ENCODE results near the gene FZD8.

The FZD8 gene

DNA sequence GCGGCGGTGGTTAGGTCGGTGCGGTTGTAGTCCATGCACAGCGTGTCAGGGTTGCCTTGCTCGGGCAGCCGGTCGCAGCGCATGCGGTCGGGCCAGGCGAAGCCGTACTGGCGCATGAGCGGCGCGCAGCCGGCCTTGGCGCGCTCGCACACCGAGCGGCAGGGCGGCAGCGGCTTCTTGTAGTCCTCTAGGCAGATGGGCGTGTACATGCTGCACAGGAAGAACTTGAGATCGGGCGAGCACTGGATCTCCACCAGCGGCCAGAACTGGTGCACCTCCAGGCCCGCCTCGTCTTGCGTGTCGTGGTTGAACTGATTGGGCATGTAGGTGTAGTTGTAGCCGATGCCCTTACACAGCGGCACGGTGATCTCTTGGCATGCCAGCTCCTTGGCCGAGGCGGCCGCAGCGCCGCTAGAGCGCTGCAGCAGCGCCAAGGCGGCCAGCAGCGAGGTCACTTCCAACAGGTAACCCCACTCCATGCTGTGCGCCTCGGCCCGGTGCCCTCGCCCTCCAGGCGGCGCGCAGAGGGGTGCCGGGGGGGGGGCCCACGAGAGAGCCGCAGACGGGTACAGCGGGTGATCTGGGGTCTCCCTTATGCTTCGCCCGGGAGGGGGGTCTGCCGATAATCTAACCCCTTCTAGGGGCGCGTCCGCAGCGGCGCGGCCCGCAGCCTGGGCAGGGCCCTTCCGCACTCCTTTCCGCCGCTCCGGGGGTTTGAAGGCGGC, 983 bp downstream of the FZD8 start:
- no peak for DNase-seq

GRCh38 chr10:35640474-35640873, 1.6 kb downstream of the FZD8 start:
- no peak for DNase-seq

DNA sequence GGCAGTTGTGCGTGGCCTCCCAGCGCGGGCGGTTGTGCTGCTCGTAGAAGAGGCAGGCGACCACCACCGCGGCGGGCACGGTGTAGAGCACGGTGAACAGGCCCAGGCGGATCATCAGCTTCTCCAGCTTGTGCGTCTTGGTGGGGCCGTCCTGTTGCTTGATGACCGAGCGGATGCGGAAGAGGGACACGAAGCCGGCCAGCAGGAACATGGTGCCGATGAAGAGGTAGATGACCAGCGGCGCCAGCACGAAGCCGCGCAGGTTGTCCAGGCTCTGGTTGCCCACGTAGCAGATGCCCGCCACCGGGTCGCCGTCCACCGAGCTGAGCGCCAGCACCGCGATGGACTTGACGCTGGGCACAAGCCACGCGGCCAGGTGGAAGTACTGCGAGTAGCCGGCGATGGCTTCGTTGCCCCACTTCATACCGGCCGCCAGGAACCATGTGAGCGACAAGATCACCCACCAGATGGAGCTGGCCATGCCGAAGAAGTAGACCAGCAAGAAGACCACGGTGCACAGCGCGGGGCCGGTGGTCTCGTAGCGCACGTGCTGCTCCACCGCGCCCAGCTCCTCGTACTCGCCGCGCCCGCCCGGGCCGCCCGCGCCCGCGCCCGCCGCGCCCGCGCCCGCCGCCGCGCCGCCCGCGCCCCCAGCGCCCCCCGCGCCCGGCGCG, 2.2 kb downstream of the FZD8 start:
- DNase-seq, result no peak

GRCh38 chr10:35639021-35639727, 2.9 kb downstream of the FZD8 start:
- DNase-seq, result no peak

DNA sequence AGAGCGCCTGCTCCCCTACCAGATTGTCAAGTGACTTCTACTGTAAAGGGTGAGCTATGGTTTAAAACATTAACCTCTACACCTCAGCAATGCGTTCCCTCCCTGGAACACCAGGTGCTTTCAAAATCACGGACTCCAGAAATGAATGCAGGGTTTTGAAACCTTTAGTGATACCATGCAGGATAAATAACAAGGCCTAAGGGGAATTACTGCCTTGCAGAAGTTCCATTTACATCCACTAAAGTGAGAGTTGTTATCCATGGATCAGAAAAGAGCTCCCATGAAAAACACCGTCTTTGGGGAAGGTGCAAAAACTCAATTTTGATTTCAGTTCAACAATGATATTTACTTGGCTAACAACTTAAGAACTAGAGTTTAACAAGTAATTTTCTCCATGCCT, 4.0 kb downstream of the FZD8 start:
- no peak for DNase-seq

- no peak for DNase-seq
Measured at GRCh38 chr10:35637462-35637861, 4.6 kb downstream of the FZD8 start.

DNA sequence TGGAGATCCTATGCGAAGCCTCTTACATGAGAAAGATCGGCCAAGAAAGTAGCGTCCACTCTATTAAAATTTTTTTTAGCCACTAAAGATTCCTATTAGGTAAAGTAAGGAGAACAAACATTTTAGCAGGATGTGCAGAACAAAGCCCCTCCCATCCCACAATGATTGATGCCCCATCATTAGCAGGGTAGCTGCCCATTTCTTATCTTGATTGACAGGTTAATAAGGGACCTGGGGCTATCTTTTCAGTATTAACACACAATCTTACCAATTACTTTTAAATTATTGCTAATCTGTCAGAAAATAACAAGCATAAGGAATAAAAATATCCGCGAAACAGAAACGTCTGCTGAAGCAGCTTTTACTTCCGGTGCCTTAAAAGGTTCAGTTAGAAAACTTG, 5.1 kb downstream of the FZD8 start:
- DNase-seq, result no peak

DNA sequence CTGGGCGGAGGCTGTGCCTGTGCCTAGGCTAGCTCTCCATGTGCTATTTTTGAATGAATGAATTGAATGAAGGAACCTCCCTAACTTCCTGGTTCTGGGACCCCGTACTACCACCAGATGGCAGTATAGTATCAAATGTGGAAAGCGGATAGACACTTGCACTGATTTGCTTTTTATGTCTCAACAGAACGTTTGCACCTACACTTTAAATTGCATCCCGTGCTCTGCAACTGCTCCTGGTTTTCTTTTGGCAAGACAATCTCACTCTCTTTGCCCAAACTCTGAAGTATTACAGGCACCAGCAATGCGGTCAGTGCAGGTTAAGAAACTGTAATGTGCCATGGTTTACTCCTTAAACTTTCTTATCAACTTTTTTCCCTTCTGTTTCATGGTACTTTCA, 6.5 kb downstream of the FZD8 start:
- DNase-seq, result peak; percentile 39

- DNase-seq, result peak; percentile 23
Measured at GRCh38 chr10:35633006-35633980, 8.8 kb downstream of the FZD8 start.

GRCh38 chr10:35632027-35632426, 10.1 kb downstream of the FZD8 start:
- no peak for DNase-seq

GRCh38 chr10:35631404-35631803, 10.7 kb downstream of the FZD8 start:
- no peak for DNase-seq

GRCh38 chr10:35626971-35627507, 15.1 kb downstream of the FZD8 start:
- no peak for DNase-seq

DNA sequence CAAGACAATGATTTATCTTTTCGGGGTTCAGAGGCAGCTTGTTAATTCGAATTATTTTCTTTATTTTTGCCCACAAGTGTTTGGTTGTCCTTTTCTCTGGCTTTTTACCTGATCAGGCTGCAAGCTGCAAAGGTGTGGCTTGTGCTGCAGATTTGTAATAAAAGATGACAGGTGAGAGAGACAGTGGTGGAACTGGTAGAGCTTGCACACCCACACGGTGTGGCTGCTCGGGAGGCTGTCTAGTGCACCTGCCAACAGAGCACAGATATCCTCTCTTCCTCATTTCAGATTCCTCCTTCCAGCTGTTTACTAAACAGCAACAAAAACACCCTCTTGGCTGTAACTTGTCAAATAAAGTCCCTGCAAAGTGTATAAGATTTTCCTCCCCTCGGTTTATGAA, 27.8 kb downstream of the FZD8 start:
- DNase-seq, result no peak

GRCh38 chr10:35613597-35614226, 28.4 kb downstream of the FZD8 start:
- DNase-seq, result no peak

GRCh38 chr10:35613107-35613440, 29.0 kb downstream of the FZD8 start:
- DNase-seq, result no peak

DNA sequence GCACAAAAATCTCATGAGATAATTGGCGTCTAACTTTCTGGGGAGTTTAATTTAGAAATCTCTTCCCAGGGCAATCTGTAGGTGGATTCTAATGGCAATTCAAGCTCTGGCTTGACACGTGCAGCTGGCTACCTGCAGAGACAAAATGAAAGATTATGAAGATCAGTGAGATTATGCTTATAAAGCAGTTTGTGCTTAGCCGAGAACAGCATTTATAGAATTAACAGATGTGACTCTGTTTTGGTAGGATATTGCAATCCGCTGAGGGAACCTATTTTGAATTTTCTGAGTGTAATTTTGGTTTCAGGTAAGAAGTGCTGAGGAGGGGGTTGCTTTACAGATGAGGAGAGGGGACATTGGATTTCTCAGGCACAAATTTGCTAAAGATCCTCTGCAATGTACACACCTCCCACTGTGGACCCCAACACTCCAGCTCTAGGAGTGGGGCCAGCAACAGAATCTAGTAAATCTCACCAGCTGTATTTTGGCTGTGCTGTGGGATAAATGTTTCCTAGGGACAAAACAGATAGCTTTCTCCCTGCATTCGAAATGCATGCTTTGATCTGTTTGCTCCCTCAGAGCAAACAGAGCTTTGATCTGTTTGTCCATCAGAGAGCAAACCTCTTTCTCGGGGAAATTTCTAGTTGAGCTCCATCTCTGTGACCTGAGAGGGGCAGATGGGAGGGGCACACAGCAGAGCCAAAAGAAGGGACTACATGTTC, 29.6 kb downstream of the FZD8 start:
- DNase-seq, result no peak

DNA sequence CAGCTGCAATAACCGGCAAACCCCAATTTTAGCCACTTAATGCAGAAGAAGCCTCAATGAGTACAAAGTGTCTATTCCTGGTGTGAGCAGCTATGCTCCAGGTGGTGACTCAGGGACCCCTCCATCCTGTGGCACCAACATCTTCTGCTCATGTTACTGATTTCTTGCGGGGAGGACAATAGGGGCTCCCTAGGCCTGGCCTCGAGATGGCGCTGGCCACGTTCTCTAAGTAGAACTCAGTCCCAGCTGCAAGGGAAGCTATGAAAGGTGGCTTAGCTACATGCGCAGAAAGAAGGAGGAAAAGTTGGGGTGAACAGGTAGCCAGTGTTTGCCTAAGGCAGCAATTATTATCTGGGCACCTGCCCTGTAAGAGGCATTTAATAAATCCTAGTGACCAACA, 30.3 kb downstream of the FZD8 start:
- no peak for DNase-seq

DNA sequence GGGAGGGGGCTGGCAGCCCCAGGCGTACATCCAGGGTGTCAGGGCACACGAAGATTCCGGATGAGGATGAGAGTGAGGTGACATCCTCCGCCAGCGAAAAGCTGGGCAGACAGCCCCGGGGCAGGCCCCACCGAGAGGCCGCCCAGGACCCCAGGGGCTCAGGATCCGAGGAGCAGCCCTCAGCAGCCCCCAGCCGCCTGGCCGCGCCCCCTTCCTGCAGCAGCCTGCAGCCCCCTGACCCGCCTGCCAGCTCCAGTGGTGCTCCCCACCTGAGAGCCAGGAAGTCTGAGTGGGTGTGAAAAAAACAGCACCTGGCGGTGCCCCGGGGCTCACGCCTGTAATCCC, 33.8 kb downstream of the FZD8 start:
- no peak for DNase-seq

DNA sequence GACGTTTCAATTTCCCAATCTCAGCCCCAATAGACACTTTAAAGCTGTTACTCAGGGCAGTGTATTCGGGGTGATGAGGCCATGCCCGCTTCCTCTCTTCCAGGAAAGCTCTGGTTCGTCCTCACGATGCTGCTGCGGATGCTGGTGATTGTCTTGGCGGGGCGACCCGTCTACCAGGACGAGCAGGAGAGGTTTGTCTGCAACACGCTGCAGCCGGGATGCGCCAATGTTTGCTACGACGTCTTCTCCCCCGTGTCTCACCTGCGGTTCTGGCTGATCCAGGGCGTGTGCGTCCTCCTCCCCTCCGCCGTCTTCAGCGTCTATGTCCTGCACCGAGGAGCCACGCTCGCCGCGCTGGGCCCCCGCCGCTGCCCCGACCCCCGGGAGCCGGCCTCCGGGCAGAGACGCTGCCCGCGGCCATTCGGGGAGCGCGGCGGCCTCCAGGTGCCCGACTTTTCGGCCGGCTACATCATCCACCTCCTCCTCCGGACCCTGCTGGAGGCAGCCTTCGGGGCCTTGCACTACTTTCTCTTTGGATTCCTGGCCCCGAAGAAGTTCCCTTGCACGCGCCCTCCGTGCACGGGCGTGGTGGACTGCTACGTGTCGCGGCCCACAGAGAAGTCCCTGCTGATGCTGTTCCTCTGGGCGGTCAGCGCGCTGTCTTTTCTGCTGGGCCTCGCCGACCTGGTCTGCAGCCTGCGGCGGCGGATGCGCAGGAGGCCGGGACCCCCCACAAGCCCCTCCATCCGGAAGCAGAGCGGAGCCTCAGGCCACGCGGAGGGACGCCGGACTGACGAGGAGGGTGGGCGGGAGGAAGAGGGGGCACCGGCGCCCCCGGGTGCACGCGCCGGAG, 34.4 kb downstream of the FZD8 start:
- no peak for DNase-seq

DNA sequence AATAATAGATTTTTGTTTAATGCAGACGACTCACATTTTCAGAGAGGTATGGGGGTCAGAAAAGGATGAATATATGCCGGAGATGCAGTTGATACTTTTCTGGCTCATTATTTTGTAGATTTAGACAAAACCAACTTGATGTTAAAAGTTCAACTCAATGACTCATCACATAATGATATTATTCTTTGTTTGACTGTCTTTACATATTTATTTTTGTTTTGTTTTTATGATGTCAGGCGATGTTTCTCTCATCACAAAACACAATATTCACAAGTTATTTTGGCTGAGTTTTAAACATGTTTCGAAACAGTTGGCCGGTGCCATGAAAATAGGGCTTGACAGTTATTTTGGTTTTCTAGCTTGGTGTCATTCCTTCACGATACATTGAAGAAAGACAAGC, 35.7 kb downstream of the FZD8 start:
- DNase-seq, result no peak

- DNase-seq, result no peak
Measured at GRCh38 chr10:35605191-35605590, 36.9 kb downstream of the FZD8 start, which contains the start of gene GJD4. Gene GJD4, plus strand, starts transcription at chr10:35605341. Its CDS starts 227 bp downstream, at chr10:35605568.
